Measurements from ENCODE around the gene OR6B3.

The OR6B3 gene

GRCh38 chr2:240043279-240043989, 9.9 kb downstream of the OR6B3 start:
- no peak for DNase-seq

DNA sequence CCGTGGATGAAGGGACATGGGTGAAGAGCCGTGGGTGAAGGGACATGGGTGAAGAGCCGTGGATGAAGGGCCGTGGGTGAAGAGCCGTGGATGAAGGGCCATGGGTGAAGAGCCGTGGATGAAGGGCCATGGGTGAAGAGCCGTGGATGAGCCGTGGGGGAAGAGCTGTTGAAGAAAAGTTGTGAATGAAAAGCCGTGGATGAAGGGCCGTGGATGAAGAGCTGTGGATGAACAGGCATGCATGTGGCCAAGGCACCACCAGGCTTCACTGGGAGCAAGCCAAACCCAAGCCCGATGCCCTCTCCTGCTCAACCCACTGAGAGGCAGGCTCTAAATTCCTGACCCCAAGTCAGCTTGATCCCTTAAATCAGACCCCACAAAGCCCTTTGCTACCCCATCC, 10.6 kb downstream of the OR6B3 start:
- DNase-seq, result no peak

GRCh38 chr2:240041363-240041762, 12.0 kb downstream of the OR6B3 start:
- no peak for DNase-seq

DNA sequence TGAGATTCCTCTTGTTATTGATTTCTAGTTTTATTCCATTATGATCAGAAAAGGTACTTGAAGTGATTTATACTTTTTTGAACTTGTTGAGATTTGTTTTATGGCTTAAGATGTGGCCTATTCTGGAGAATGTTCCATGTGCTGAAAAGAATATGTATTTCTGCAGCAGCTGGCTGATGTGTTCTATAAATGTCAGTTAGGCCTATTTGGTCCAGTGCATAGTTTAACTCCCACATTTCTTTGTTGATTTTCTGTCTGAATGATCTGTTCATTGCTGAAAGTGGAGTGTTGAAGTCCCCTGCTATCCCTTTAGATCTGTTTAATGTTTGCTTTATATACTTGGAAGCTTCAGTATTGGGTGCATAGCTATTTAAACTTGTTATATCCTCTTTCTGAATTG, 16.0 kb downstream of the OR6B3 start:
- no peak for DNase-seq

DNA sequence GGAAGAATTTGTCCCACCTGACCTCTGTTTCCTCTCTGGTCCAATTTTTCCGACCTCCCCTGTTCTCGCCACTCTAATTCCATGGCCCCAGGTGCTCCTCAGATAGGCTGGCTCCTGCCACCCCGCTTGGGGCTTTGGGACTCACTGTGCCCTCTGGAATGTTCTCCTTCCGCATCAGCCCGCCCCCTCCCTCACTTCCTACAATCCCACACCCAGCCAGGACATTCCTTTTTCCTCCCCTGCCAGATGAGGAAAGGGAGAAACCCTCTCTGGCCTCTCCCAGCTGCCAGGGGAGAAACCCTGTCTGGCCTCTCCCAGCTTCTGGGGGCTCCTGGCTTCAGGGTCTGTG, 20.0 kb downstream of the OR6B3 start:
- DNase-seq, result no peak

- no peak for DNase-seq
These were observed 20.7 kb downstream of the OR6B3 start for GRCh38 chr2:240032406-240033329.

DNA sequence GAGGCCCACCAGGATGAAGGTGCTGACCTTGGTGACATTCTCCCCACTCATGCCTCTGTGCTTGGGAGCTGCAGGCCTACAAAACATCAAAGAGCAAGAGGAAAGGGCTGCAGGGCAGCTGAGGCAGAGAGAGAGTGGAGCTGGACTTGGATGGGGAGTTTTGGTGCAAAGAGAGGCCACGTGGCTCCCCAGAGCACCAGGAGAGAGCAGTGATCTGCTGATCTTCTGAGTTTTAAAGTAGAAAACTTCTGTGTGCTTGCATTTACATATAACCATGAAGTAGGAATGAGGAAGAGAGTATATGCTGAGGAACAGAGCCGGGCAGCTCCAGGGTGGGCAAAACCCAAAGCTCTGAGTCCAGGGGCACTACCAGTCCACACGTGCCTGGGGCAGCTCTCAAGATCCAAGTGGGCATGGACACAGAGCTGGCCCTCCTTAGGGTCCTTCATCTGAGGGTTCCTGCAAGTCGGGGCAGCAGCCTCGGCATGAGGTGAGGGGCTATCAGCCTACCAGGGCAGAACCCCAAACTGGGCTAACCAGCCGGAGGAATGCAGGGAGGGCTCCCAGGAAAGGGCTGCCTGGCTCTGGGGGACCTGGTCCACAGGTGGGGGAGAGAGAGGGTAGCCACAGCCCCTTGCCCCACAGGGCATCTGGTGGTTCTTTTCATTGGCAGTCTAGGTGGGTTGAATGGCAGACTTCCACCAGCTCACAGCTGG, 22.8 kb downstream of the OR6B3 start, which contains the start of gene OR6B2:
TSS of gene OR6B2 (minus strand) at position 51 of the 716 bp plus-strand sequence. CDS start at position 51, 0 bp downstream.
- DNase-seq, result no peak

GRCh38 chr2:240024766-240025165, 28.6 kb downstream of the OR6B3 start:
- no peak for DNase-seq

DNA sequence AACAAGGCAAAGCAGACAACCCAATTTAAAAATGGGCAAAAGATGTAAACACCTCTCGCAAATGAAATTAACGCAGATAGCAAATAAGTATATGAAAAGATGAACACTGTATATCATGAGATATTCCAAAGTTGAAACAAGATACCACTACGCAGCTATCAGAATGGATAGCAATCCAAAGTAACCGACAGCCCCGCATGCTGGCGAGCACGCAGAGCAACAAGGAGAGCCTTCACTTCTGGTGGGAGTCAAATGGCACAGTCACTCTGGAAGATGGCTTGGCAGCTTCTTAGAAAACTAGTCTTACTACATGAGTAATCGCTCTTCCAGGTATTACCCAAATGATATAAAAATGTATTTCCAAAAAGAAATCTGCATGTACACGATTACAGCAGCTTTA, 29.5 kb downstream of the OR6B3 start:
- DNase-seq, result no peak

DNA sequence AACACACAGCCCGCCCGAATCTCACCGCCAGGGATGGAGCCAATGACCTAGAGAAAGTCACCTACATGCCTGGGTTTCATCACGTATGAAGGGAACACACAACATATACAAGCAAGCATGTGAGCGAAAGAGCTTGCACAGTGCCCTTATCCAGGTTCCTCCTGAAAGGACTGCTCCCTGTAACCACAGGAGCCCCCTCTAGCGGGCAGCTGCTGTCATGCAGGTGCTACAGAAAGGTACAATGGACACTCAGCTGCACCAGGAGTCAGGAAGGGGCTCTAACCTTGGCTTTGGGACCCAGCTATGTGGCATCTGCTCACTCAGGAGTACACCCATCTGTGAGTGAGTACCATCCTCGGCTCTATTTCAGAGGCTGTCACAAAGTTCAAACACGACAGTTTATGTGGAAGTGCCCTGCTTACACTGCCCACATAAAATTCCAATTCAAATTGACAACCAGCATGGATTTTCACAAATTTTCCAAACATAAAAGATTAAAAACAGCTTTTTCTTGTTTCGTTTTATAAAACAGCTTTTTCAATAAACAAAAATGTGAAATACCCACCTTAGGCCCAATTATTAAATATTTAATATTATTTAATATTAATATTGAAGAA, 31.7 kb downstream of the OR6B3 start:
- peak; percentile 60 to 62 for DNase-seq

DNA sequence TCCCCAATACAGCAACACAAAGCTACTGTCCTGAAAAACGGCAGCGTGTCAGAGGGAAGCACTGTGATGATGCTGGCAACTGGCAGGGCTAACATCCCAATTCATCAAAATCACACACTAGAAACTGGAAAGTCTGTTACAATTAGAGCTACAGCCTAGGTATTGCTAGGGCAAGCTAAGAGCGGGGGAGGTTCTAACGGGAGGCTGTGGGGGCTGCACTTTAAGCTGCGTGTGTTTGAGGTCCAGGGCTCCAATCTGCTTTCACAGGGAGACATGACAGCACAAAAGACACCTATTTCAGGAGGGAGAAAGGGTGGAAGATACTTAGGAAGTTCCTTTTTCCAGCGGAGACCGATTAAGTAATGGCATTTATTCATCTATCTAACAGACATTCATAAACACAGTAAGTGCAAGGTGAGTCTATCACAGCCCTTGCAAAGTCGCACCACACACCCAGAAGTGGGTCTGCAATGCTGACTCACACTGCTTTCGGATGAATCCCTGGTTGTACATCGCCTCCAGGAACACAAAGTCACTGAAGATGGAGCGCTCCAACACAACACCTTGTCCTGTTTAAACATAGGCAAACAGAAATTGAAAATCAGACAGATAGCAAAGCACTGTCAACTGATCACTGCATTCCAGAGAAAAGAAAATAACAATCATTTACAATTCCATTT, 35.1 kb downstream of the OR6B3 start:
- no peak for DNase-seq

DNA sequence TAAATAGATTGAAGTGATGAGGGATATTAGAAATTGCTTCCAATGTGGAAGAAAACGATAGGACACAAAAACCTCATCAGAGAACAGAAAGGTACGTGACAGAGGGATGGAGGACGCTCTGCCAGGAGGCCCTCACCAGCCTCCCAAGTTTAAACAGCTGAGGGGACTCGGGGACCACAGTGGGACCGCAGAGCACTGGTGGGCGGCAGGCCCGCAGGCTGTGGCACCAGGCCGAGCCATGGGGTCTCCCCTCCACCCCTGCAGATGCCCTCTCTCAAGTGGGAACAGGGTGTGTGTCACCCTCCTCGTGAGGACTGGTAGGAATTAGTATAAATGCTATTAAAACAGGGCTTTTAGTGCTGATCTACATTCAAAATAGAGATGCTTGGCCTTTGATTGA, 39.0 kb downstream of the OR6B3 start:
- DNase-seq, result no peak

DNA sequence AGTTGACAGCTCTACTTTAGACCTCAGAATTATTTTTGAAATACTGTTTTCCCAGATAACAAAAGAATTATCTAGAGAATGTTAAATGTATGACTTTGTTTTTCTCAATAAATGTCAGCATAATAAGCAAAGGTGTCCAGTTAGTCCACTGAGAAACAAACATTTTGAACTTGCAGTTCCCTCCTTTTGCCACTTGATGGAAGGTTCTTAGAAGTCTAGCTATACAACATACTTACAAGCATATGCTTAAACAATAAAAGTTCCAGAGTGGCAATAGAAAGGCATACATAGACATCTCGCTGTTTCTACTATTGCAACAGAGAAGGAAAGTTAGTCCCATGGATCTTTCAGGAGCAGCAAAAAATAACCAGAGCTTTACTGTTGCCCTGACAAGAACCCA, 40.0 kb downstream of the OR6B3 start:
- DNase-seq, result no peak

GRCh38 chr2:240002983-240003382, 50.3 kb downstream of the OR6B3 start:
- no peak for DNase-seq

DNA sequence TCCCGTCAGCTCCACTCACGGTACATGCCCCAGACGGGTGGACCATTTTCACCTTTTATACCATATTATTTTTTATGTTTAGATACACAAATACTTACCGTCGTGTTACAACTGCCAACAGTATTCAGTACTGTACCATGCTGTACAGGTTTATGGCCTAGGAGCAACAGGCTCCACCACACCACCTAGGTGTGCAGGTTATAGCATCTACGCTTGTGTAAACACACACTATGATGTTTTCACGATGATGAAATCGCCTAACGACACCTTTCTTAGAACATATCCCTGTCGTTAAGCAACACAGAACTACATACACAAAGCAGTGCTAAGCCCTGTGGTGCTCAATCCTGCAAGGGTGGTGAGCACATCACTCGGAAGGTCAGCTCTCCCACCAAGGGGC, 52.6 kb downstream of the OR6B3 start:
- no peak for DNase-seq

DNA sequence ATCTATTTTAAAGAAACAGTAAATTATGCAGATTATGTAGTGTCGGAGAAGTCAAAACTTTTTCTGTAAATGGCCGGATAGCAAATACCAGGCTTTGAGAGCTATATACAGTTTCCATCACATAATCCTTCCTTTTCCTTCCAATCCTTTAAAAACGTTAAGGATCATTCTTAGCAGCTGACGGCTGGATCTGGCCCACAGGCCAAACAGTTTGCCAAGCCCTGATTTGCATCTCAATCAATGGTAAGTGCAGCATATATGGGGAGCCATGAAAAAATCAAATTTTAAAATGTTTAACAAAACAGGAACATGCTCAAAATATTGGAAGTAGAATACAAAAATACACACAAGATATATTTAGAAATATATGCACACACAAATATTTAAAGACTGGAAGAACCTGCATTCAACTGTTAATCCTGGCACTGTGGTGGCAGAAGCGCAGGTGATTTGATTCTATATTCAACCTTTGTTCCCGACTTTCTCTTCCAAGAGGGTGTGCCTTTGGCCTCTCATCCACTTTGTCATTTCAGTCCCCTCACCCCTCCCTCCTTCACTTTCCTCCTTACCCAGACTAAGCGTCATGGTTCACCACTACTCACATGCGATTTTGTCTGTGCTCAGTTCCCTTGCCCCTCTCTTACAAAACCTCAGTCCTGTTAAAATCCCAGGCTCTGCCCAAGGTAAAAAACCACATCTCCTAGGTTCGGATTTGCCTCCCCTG, 55.5 kb downstream of the OR6B3 start:
- no peak for DNase-seq

All from NCI-H2081 (cell line).